Inferior parietal cortex (tissue), 1 donor: ENCODE measurements around the gene SH2D3A.

ENCODE experiments used
- DNase-seq: peaks from one replicate; pipeline ENCODE4 v3.0.0-alpha.2; 2016; ENCODE audit errors: extremely low spot score

SH2D3A gene

DNA sequence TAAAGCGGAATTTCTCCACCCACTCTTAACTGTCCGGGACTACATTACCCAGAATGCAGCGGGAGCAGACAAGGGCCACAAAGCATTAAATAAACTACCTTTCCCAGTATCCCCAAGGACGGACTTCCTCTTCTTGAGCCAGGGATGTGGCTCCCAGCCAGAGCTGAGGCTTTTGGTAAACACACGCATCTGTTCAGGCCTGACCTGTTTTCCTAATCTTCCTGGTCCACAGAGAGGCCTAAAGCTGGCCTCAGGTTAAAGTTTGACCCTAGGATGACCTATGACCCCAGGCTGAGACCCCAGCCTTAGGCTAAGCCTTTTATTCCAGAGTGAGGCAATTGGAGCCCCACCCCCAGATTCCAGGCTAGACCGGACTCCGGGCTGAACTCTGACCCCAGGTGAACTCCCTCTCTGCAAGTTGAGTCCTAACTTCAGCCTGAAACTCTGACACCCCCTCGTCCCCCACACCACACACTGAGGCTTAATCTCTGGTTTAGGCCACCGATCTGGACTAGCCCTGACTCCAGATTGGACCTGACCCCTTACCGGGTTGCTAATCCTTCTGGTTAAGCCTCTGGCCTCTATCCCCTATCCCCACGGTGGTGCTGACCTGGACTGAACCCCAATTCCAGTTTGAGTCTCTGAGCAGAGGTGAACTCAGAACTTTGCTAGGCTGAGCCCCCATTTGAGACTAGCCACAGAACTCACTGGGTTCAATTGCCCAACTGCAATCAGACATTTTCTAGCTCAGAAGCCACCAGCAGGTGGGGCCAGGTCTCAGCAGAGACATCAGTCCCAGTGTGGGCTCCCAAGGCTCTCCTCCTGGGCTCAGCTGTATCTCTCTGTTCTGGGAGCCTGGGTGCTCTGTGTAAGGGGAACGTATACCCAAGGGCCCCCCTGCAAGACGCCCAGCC is 29.1 kb downstream of the SH2D3A start:
- peak; percentile 66 for DNase-seq

DNA sequence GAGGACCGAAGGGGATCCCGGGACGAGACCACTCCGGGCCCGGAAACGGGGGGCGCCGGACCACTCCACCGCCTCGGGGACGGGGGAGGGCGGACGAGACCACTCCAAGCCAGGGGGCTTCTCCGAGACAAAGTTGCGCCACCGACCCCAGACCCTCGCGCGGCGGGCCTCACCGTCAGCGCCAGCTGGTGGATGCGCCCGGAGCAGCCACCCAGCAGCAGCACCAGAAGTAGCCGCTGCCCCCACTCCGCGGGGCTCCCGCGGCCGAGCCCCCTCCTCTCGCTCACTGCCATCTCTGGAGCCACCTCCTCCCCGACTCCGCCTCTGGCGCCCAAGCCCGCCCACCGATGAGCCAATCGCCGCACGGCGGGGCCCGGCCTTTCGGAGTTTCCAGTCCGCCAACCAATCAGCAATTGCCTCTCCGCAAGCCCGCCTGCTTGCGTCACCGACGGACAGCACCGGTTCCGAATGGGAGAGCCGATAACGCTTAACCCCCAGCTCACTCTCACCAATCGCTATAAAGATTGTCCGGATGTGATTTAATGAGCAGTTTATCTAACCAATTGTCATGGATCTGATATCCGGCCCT is 29.9 kb downstream of the SH2D3A start, which contains the start of gene GPR108:
TSS of gene GPR108 (minus strand) at position 297 of the 589 bp plus-strand sequence. CDS start at position 293, 4 bp downstream.
- DNase-seq: peak; percentile 100

DNA sequence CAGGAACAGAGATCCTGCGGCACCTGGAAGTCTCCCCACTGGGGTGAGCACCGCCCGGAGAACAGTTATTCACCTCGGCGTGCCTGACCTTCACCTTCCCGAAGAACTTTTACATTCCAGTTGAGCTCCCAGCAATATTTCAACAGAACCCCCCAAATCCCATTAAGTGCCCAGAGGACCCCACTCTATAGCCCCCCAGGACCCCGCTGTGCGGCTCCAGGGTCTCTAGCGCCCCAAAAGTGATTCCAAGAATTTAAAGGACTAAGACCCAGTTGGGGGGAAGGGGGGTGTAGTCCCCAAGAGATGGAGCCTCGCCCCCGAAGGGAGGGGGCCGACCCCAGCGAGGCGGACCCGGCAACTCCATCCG is 30.3 kb downstream of the SH2D3A start:
- no peak for DNase-seq

DNA sequence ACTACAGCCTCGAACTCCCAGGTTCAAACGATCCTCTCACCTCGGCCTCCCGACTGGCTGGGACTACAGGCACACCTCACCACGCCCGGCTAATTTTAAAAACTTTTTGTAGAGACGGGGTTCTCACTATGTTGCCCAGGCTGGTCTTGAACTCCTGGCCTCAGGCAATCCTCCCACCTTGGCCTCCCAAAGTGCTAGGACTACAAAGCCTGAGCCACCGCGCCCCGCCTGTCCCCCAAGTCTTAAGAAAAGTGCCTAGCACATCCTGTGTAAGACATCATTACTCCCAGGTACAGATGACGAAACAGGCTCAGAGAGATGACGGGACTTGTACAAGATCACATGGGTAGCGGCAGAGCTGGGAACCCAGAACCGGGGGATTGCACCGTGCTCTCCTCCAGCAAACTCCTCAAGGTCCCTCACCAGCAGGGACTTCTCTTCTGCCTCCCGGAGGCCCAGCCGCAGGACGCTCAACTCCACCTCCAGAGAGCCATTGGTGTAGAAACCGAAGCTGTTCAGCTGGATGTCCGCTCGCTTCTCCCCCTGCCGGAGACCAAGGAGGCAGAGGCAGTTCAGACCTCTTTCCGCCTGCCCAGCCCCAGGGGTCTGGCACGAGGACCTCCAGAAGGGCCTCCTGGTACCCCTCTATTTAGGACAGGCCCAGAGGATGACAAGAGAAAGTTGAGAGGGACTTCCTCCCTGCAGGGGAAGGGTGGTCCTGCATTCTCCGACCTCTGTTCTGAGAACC is 30.9 kb downstream of the SH2D3A start:
- DNase-seq: peak; percentile 61

DNA sequence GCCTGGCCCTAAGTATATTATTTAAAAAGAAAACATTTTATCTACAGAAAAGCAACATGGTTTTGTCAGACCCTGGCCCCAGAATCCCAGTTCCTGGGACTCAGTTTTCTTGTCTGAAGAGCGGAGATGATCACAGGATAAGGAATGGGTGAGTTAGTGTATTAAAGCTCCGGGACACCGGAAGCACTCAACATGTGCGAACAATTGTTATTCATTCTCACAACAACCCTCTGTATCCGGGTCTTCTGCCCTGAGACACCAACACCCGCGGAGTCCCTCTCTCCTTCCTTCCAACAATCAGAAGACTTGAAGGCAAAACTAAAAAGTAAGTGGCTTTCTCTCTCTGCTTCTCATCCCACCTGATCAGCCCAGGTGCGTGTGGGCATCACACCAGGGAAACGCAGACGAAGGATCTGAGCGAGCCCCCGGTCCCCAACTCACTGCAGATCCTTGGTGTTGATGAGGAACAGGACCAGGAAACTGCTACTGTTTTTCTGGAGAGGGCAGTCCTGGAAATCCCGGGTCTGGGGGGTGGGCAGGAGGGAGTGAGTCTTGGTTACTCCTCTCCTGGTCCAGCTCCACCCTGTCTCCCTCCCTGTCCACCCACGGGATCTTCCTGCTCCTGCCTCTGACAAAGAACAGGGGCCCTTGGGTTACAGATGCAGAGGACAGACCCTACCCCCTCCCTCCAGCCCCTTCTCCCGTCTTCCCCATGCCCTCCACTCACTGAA is 31.9 kb downstream of the SH2D3A start:
- DNase-seq: no peak

DNA sequence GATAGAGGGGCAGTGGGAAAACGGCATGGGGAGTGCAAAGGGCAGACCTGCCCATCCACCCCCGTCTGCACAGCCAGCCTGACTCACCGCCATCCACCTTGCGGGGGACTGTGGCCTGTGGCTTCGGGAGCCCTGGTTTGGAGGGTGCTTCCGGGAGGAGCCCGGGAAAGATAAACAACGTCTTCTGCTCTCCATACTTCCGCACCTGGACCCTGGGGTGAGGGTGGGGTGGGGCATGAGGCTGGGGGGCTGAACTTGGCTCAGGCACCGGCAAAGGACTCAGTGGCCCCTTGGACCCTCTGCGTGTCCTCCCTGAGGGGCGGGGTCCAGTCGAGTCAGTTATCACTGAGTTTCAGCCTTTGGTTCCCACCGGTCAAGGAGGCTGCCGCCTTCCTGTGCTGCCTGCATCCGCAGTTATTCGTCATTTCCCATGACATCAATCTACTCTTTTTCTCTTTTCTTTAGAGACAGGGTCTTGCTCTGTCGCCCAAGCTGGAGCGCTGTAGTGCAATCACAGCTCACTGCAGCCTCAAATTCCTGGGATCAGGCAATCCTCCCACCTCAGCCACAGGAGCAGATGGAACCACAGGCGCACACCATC is 33.0 kb downstream of the SH2D3A start:
- DNase-seq: no peak

DNA sequence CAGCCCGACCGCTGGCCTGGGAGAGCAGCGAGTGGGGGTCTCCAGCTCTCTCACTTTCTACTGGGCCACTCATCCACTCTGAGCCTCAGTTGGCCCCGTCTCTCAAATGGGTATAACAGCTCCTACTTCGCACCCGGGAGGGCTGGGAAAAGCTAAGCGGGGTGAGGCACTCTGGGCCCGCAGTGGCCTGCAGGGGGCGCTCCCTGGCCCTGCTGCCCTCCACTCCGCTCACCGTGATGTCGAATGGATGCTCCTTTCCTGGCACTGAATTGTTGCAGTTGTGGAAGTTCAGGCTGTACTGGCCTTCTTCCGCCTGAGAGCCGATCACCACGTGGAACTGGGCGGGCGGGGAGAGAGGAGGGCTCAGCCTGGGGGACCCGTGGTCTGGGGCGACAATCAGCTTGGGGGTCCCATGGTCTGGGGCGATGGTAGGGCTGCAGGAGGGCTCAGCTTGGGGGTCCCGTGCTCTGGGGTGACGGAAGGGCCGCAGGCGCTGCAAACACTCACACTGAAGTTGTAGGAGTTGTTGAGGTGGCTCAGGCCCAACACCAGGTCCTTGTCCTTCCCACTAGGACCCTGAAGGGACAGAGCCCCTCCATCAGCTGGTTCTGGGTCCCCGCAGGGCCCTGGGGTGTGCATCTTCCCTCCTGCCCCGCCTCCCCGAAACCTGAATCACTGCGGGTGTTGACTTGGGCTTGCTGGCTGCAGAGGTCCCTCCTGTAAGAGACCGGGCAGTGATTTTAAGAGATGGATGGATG is 33.7 kb downstream of the SH2D3A start:
- DNase-seq: no peak

DNA sequence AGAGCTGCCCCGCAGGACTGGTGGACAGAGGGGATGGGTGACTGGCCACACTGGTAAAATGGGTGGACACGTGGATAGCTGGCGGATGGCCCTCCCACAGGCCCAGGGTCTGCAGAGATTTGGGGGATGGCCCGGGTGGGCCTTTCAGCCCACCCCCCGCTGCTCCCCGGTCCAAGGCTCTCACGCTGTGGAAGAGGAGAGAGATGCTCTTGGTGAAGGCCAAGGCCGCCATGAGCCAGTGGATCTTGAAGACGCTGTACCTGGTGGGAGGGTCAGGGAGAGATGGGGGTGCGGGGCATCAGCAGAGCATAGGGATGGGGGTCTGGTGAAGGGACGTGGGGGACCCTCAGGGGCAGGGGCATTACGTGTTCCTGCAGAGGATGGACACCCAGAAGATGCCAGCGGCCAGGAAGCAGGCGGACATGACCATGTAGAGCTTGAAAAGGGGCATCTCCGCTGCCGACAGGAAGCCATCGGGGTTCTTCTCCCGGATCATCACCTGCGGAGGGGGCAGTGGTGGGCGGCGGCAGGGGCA is 34.4 kb downstream of the SH2D3A start:
- no peak for DNase-seq

DNA sequence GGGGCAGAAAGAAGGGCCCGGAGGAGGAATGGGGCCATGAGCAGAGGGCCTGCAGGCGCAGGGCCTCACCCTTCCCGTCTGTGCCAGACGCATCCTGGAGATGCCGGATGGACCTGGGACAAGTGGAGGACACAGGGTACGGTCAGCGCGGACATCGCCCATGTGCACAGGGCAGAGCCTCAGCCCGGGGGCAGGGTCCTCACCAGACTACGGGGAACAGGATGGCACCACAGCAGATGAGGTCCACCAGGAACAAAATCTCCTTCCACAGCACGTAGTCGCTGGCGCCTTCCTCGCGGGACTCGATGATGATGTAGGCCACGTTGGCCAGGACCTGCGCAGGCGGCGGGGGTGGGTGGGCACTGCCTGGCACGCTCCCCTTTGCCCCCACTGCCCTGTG is 35.4 kb downstream of the SH2D3A start:
- DNase-seq: no peak

DNA sequence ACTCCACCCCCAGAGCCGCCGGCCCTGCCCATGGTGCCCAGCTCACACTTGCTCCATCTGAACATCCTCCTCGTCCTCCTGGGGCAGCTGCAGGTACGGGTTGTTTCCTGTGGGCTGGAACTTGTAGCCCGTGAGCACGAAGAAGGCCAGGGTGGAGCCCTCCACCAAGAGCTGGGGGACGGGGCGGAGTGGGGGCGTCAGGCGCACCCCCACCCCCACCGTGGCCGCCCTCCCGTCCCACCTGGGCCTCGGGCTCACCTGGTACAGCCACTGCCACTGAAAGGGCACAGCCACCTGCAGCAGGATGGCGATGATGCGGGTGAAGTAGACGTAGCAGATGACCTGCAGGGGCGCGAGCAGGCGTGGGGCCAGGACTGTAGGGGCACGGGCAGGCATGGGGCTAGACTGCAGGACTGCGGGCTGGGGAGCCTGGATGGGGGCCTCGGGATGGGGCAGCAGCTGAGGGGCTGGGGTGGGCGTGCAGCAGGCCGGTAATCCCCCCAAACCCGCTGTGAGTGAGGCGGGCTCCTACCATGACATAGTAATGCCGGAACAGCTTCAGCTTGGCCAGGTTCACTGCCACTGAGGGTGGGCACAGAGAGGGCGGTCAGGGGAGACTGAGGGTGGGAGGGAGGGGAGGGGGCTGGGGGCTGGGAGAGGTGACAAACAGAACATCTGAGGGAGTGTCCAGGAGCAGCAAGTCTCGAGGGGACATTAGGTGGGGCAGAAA is 36.1 kb downstream of the SH2D3A start:
- no peak for DNase-seq

DNA sequence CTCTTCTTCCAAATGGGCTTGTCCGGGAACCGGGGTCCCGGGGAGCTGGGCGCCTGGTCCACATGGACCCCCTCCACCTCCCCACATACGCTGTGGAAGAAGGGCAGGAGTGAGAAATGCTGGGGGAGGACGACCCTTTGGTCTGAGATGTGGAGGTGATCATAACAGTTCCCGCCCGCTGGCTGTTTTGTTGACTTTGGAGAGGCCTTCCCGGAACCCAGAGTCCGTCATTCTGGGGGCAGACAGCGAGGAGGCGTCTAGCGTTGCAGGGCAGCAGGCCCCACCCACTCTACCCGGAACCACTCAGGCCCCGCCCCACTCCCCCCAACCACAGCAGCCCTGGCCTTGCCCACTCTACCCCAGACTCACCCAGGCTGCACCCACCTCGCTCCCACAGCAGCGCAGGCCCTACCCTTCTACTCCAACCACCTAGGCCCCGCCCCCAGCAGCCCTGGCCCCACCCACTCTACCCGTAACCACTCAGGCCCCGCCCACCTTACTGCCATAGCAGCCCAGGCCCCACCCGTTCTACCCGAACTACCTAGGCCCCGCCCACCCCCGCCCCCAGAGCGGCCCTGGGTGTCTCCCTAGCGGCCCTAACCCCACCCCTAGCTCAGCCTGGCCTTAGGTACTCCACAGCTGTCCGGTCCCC is 37.0 kb downstream of the SH2D3A start:
- DNase-seq: no peak

DNA sequence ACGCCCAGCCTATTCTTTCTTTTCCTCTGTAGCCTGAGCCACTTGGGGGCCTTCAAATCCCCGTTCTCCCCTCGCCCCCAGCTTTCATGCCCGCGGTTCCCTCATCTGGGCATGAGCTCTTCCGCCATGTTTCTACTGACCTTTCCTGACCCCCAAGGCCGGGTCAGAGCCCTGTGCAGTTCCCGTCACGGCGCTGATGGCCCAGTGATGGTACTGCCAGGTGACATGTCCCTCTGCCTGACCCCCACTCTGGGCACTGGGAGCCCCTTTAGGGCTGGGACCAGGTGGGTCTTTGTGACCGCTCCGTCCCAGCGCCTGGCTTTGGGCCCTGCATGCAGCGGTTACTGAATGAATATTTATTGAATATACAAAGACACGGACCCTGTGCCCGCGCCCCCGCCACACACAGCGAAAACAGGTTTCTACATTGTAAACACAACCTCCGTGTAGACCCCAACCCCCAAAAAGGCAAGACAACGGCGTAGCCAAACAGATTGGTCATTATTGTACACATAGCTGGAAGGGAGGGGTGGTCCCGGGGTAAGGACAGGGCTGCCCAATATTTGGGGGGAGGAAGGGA is 37.6 kb downstream of the SH2D3A start:
- no peak for DNase-seq

DNA sequence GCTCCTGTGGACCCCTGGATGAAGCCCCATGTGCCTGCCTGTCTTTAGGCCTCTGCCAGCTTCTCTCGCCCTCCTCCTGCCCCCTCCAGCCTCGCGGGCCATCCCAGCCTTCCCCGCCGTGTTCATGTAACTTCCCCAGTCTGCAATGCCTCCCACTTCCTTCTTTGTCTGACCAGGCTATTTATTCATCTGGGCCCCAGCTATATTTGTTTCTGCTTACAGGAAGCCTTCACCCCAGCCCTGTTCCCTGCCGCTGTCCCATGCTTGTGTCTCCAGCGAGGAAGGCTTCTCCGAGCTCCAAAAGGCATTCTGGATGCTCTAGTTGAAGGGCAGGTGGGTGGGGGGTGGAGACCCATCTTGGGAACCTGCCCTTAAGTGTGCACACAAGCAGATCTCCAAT is 38.9 kb downstream of the SH2D3A start:
- DNase-seq: no peak

DNA sequence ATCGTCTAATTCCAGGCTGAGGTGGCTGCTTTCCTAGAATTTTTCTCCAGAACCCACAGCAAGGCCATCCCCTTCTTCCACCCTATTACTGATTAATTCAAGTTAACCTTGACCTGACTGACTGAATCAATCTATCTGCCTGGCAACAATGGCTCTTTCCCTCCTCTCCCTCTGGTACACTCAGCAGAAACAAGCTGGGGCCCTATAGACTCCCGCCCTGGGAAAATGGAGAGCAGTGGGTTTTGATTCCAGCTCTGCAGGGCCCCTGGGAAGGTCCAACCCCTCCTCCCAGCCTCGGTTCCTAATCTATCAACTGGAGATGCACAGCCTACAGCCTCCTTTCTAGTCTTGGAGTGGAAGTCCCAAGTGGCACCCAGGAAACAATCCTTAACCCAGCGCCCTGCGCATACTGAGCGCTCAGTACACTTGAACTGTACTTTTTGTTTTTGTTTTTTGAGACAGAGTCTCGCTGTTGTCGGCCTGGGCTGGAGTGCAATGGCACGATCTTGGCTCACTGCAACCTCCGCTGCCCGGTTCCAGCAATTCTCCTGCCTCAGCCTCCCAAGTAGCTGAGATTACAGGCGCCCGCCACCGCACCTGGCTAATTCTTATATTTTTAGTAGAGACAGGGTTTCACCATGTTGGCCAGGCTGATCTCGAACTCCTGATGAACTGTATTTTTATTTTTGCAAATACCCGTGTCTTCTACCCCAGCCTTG is 41.6 kb downstream of the SH2D3A start:
- no peak for DNase-seq

DNA sequence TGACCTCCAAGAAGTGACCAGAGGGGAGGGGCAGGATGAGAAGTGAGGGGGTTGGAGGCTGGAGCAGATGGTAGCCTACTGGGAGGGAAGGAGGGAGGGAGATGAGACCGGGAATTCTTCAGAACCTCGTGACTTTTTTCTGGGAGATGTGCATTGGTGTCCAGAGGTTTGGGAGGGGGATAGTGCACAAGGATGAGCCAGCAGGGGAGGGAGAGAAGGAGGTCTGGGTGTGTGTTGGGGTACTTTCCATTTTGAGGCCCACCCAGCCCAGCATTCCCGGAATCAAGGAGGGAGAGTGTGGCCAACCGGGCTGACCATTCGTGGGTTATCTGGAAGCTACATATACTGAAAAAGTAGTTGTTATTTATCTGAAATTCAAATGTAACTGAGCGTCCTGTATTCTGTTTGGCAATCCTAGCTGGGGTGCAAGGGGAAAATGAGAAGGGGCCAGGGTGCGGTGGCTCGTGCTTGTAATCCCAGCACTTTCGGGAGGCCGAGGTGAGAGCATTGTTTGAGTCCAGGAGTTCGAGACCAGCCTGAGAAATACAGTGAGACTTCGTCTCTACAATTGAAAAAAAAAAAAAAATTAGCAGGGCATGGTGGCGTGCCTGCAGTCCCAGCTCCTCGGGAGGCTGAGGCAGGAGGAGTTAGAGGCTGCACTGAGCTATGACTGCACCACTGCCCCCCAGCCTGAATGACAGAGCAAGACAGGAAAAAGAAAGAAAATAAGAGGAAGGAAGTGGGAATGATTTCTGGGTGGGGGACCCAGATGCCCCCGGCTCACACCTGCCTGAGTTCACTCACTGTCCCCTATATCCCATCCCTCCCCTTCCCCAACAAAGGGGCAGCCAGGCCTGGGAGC is 42.4 kb downstream of the SH2D3A start:
- DNase-seq: no peak

DNA sequence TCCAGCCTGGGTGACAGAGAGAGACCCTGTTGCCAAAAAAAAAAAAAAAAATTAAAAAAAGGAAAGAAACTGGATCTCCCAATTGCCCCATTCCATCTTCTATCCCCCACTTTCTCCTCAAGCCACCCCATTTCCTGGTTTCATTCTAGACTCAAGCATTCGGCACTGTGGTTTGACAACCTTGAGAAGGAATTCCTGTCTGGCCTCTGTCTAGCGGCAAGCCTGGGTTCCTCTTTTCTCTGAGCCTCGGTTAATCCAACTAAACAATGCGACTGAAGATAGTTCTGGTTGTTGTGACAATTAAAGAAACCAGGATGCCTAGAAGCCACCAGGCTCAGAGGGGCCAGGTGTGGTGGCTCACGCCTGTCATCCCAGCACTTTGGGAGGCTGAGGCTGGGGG is 43.5 kb downstream of the SH2D3A start:
- no peak for DNase-seq

DNA sequence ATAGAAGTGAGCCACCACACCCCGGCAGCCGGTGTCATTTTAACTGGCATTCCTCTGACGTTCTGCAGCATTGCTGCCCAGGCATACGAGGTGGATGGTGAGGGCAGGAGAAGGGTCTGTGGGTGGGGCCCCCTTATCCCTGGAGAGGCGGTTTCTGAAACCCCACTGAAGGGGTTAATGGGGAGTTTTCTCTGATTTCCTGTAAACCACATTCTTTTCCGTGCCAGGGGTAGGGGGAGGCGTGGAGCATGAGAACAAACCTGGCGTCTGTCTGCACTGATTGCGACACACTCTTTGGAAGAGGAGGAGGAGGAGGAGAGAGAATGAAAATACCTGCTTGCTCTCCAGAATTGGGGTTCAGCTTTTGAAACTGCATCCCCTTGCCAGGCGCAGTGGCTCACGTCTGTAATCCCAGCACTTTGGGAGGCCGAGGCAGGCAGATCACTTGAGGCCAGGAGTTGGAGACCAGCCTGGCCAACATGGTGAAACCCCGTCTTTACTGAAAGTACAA is 44.1 kb downstream of the SH2D3A start:
- no peak for DNase-seq
